Measurements from ENCODE around the gene FAM83G. TPM values are rescaled to one million over a fixed set of nuclear protein-coding genes. Genes with fewer than 3 reads are reported as not detected.

Gene FAM83G
- total RNA-seq, 1 experiment from 2014 or later = 31.4 TPM

- DNase-seq (ENCODE audit: low spot score) (no peak), ATAC-seq (no peak)
- no peak overlapping the region for H3K4me3 Mint-ChIP-seq
- TF ChIP-seq GRHL2 (CRISPR knock-in tag; IDR thresholded peaks at IDR 0.05; ENCODE audit: insufficient replicate concordance, severe bottlenecking) = no peak
- TF ChIP-seq STAT6 (CRISPR knock-in tag; conservative IDR thresholded peaks at IDR 0.05; ENCODE audit: low read depth) = no peak
- TF ChIP-seq IRF1 (CRISPR knock-in tag; IDR thresholded peaks at IDR 0.05) = no peak
- no peak for TF ChIP-seq FOXJ3 (CRISPR knock-in tag; IDR thresholded peaks at IDR 0.05; ENCODE audit: borderline replicate concordance)
- no peak for TF ChIP-seq CTCF (IDR thresholded peaks at IDR 0.05)
- no peak for TF ChIP-seq E2F1 (CRISPR knock-in tag; IDR thresholded peaks at IDR 0.05)
- TF ChIP-seq ZMAT4 (CRISPR knock-in tag; IDR thresholded peaks at IDR 0.05) = no peak
- TF ChIP-seq E2F4 (CRISPR knock-in tag; IDR thresholded peaks at IDR 0.05; ENCODE audit: borderline replicate concordance, low read depth) = no peak
- no peak for TF ChIP-seq ZNF232 (CRISPR knock-in tag; IDR thresholded peaks at IDR 0.05)
- no peak for TF ChIP-seq FOXP1 (CRISPR knock-in tag; IDR thresholded peaks at IDR 0.05; ENCODE audit: borderline replicate concordance)
- no peak for TF ChIP-seq GABPB1 (CRISPR knock-in tag; IDR thresholded peaks at IDR 0.05)
- no peak for TF ChIP-seq ESRRA (CRISPR knock-in tag; IDR thresholded peaks at IDR 0.05; ENCODE audit: borderline replicate concordance)
- no peak for TF ChIP-seq ZNF396 (CRISPR knock-in tag; IDR thresholded peaks at IDR 0.05; ENCODE audit: borderline replicate concordance)
- TF ChIP-seq NFATC4 (CRISPR knock-in tag; IDR thresholded peaks at IDR 0.05) = no peak
- no peak for TF ChIP-seq PRRX2 (CRISPR knock-in tag; IDR thresholded peaks at IDR 0.05)
- no peak for TF ChIP-seq JUN (CRISPR knock-in tag; IDR thresholded peaks at IDR 0.05)
- TF ChIP-seq RORB (CRISPR knock-in tag; IDR thresholded peaks at IDR 0.05) = no peak
- H3K27ac Mint-ChIP-seq = peak overlapping the region; percentile 70; the same call in 1 of the 2 replicates
- H3K9me3 Mint-ChIP-seq = no peaks in the 10 kb centered on the region
- ChIA-PET POLR2A (no interaction called here), CTCF (interaction anchor here (1.7 kb wide), 1 partner anchor 10 kb away, joined by 8 read pairs; no protein-coding TSS in a partner anchor)
- H3K4me1 Mint-ChIP-seq = peaks cover 34% of the 10 kb centered on the region
- no peaks in the 10 kb centered on the region for H3K27me3 Mint-ChIP-seq (ENCODE audit: low read depth)
- H3K36me3 Mint-ChIP-seq = peaks cover 15% of the 10 kb centered on the region
These were observed 33.7 kb downstream of the FAM83G start for GRCh38 chr17:18970582-18971480.
